GM08714 (cell line): Measurements from ENCODE around the gene RPS6KA5.
A peak's percentile ranks its signal among the peaks of the same experiment; 100 is the strongest.

Source experiments
- H3K4me3 ChIP-seq: fragments of 200-500 bp; sonication (Bioruptor generic); 2 replicates; pipeline ENCODE4 v1.5.1; 2014; ENCODE audit warnings: mild to moderate bottlenecking, low read length, inconsistent platforms
- ZNF274 ChIP-seq: IDR thresholded peaks from 2 replicates; pipeline ENCODE4 v1.6.1; 2012; ENCODE audit warnings: mild to moderate bottlenecking, low read depth, low read length

The RPS6KA5 gene

GRCh38 chr14:91084516-91084915 is 24.1 kb upstream of the RPS6KA5 start:
- no peak for TF ChIP-seq ZNF274
- H3K4me3 ChIP-seq = no peak overlapping the region

- no peak for TF ChIP-seq ZNF274
- H3K4me3 ChIP-seq = no peak overlapping the region
Observed at GRCh38 chr14:91082282-91082681, 21.8 kb upstream of the RPS6KA5 start.

GRCh38 chr14:91080071-91080470 is 19.6 kb upstream of the RPS6KA5 start:
- no peak overlapping the region for H3K4me3 ChIP-seq
- TF ChIP-seq ZNF274 = no peak

- no peak overlapping the region for H3K4me3 ChIP-seq
- TF ChIP-seq ZNF274 = no peak
Observed at GRCh38 chr14:91078095-91078737, 17.8 kb upstream of the RPS6KA5 start.

- no peak overlapping the region for H3K4me3 ChIP-seq
- no peak for TF ChIP-seq ZNF274
Observed at GRCh38 chr14:91075553-91075952, 15.1 kb upstream of the RPS6KA5 start.

- H3K4me3 ChIP-seq = no peak overlapping the region
- TF ChIP-seq ZNF274 = no peak
Observed at GRCh38 chr14:91070572-91070971, 10.1 kb upstream of the RPS6KA5 start.

GRCh38 chr14:91068642-91069041 is 8.2 kb upstream of the RPS6KA5 start:
- TF ChIP-seq ZNF274 = no peak

GRCh38 chr14:91067186-91067585 is 6.7 kb upstream of the RPS6KA5 start:
- no peak overlapping the region for H3K4me3 ChIP-seq
- no peak for TF ChIP-seq ZNF274

More at GRCh38 chr14:91068642-91069041, 8.2 kb upstream of the RPS6KA5 start:
- no peak overlapping the region for H3K4me3 ChIP-seq

- no peak overlapping the region for H3K4me3 ChIP-seq
- TF ChIP-seq ZNF274 = no peak
Observed at GRCh38 chr14:91065266-91065665, 4.8 kb upstream of the RPS6KA5 start.

- H3K4me3 ChIP-seq = no peak overlapping the region
Observed at GRCh38 chr14:91063119-91063518, 2.7 kb upstream of the RPS6KA5 start.

GRCh38 chr14:91062600-91062999 is 2.2 kb upstream of the RPS6KA5 start:
- H3K4me3 ChIP-seq = no peak overlapping the region
- no peak for TF ChIP-seq ZNF274

More at GRCh38 chr14:91063119-91063518, 2.7 kb upstream of the RPS6KA5 start:
- no peak for TF ChIP-seq ZNF274

GRCh38 chr14:91061056-91061887 is 831 bp upstream of the RPS6KA5 start:
- peak overlapping the region; percentile 48 for H3K4me3 ChIP-seq
- no peak for TF ChIP-seq ZNF274

- H3K4me3 ChIP-seq = peak overlapping the region; percentile 82
- no peak for TF ChIP-seq ZNF274
Observed at GRCh38 chr14:91059576-91060350, 678 bp downstream of the RPS6KA5 start.

- TF ChIP-seq ZNF274 = no peak
- H3K4me3 ChIP-seq = no peak overlapping the region; the same call in 1 of the 2 replicates
Observed at GRCh38 chr14:91058042-91058581, 2.3 kb downstream of the RPS6KA5 start.
